ENCODE results near the gene EXOC6B.
A peak's percentile ranks its signal among the peaks of the same experiment; 100 is the strongest.

The EXOC6B gene

GRCh38 chr2:72727356-72727755 is 98.5 kb downstream of the EXOC6B start:
- no peak for DNase-seq

- no peak for DNase-seq
Measured at GRCh38 chr2:72723769-72724370, 102.0 kb downstream of the EXOC6B start.

GRCh38 chr2:72722492-72723070 is 103.3 kb downstream of the EXOC6B start:
- peak; percentile 25 for DNase-seq

GRCh38 chr2:72719416-72719815 is 106.4 kb downstream of the EXOC6B start:
- DNase-seq: no peak

DNA sequence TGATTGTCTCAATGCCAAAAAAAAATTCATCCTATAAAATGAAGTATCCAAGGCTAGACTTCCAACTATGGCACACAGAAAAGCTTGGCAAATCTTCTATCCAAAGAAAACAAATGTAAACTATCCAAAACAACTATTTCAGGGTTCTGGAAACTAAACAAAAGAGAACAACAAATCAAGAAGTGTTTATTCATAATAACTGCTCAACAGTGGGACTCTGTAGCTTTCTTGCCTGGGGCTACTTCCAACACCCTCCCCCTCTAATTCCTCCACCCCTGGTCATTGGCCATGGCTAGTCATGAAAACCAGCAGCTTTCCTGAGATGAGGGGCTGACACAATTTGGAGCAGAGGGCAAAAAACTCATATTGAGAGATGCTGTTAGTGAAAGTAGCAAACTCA is 107.0 kb downstream of the EXOC6B start:
- DNase-seq: no peak

DNA sequence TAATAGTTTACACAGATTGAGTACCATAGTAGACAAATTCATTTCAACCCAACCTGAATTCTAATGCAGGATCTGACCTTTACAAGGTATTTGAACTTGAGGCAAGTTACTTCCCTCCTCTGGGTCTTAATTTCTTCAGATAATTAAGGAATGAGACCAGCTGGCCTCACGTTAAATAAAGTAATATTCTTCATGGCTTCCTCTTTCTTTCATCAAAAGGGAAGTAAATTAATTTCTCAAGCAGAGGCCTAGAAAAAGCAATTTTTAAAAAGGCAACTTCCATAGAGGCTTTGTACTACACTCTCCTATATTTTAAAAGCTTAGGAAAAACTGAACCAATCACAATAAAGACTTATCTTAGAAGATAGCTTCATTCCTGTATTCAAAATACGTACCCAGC is 109.2 kb downstream of the EXOC6B start:
- no peak for DNase-seq

- DNase-seq: no peak
Measured at GRCh38 chr2:72713857-72714256, 112.0 kb downstream of the EXOC6B start.

DNA sequence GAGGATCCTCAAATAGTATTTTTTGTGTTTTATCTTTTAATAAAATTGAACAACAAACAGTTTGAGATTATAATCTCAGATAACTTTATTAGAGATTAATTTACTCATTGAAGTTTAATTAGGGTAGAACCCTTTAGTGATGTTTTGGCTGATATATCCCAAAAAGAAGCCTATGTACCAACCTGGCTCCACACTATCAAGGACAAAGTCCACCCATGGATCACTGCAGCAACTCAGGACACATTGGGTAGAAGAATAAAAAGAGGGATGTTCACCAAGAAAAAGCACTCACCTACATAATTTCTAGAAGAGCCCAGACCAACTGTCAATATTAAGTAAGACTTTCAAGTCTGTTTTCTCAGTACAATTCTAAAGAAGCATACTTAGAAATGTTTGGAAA is 112.9 kb downstream of the EXOC6B start:
- no peak for DNase-seq

DNA sequence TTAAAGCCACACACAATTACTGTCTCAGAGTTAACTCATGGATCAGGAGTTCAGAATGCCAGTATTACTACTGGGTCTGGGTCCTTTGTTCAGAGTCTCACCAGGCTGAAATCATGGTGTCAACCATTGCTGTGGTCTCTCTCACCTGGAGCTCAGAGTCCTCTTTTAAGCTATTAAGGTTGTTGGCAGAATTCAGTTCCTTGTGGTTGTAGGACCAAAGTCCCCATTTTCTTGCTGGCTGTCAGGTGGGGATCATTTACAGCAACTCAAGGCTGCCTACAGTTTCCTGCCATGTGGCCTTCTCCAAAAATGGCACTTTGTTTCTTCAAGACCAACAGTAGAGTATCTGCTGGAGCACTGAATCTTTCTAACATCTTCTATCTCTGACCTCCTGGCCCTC is 113.5 kb downstream of the EXOC6B start:
- no peak for DNase-seq

DNA sequence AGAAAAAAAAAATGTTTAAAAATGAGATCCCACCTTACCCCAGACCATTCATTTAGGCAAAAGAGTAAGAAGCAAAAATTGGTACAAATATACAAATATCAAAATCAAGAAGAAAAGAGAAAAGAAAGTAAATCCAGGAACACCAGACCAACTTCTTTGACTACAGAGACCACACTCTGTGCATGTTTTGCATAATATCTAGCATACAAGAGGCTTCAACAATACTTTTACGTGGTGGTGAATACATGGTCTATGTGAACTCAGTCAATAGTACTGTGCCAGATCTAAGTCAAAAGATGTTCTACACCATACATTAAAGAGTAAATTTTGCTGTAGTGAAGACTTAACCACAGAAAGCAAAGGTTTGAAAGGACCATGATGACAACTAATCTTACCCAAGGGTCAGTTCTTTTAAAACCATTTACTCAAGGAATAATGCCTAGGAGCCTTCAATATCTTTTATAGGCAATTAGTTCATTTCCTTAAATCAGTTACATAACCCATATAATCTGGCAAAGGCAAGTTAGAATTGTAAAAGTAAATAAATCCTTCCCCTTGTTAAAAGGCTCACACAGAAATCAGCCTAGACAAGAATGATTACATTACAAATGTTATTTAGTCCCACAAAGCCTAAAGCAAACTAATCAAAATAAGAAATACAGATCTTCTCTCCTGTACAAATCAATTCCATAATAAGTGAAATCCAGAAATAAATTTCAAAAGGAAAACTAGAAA is 115.2 kb downstream of the EXOC6B start:
- no peak for DNase-seq

GRCh38 chr2:72708236-72708635 is 117.6 kb downstream of the EXOC6B start:
- no peak for DNase-seq

- DNase-seq: no peak
Measured at GRCh38 chr2:72698300-72698699, 127.5 kb downstream of the EXOC6B start.

- no peak for DNase-seq
Measured at GRCh38 chr2:72696559-72696958, 129.3 kb downstream of the EXOC6B start.

DNA sequence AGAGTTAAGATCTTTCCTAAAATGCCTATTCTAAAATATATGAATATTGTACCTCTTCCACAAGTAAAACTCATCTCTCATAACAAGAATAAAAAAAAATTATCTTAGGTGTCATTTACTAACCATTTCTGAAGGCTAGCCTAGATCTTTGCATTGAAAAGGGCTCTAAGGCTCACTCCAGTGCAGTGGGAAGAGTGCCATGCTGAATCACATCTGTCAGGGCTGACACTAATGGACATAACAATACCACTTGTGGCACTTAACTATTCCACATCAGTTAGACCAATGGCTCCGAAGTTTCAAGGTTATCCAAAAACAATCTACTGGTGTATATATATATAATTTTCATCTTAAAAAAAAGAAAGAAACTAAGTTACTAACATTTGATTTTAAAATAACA is 130.2 kb downstream of the EXOC6B start:
- peak; percentile 74 for DNase-seq

DNA sequence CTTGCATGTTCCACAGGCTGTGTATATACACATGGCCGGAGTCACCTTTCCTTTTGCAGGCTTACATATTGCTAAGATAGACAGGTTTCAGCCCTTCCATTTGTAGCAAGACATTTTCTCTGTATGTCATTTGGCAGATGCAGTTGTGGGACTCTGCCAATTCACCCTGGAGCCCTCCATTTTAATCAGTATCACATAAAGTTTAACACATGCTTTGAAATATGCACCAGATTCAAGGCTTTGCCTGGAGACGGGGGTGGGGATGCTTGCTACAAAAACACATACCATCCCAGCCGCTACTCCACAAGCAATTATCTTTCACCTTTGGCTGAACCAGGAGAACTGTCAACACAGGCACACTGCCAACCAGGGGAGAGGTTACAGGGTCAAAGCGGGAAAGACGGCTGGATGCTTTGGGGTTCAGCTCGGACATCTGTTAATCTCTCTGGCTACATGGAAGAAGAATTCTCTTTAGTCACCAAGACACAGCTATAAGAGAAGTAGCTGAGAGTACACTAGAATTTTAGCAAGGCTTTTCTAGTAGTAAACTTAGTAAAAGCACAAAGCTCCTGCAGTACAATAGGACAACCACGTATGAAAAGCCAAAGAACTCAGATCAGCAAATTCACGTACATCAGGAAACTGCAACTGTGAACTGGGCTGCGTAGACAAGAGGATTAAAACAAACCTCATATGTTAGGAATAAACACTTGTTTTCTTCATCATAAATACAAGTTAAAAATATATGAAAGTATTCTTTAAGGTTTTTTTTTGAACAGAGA is 130.9 kb downstream of the EXOC6B start:
- peak; percentile 93 for DNase-seq

DNA sequence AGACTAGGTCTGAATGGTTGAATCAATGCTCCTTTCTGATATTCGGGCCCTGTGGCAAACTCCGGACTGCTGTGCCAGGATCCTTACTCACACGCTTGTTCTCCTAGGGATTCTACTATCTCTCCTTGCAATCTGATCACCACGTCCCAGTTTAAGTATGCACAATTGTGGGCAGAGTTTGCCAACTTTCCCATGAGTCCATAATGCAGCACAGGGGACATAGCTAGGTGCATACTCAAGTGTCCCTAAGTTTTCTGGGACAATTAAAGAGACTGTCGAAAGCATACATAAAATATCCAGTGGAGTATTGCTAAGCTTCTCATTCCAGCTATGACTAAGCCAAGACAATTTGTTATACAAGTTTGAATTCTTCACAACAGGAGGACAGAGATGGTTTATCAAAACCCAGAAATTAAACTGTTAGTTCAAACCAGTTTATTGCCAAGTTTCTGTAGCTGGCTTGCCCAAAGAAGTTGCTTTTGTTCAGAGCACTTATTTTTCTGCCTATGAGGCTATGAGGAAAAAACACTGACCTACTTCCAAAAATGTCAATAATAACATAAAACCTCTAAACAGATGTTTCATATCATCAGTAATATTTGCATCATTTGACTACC is 136.1 kb downstream of the EXOC6B start:
- DNase-seq: peak; percentile 5

- DNase-seq: peak; percentile 22
Measured at GRCh38 chr2:72685638-72686213, 140.1 kb downstream of the EXOC6B start.

DNA sequence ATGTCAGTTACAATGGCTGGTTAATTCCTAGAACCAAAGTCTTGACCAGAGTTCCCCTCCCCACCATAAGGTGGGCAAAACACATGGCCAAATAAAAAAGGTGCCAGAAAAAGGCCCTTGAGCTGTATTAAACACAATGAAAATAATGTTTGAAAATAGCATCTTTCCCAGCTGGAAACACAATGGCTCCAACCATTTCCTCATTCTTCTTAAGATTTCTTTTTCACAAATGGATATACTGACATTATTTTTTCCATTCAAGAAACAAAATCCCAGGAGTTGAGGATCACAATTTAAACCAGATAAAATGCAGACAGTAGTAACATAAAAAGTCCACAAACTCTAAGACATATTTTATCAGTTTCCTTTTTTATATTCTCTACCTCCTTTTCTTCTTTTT is 143.8 kb downstream of the EXOC6B start:
- no peak for DNase-seq

DNA sequence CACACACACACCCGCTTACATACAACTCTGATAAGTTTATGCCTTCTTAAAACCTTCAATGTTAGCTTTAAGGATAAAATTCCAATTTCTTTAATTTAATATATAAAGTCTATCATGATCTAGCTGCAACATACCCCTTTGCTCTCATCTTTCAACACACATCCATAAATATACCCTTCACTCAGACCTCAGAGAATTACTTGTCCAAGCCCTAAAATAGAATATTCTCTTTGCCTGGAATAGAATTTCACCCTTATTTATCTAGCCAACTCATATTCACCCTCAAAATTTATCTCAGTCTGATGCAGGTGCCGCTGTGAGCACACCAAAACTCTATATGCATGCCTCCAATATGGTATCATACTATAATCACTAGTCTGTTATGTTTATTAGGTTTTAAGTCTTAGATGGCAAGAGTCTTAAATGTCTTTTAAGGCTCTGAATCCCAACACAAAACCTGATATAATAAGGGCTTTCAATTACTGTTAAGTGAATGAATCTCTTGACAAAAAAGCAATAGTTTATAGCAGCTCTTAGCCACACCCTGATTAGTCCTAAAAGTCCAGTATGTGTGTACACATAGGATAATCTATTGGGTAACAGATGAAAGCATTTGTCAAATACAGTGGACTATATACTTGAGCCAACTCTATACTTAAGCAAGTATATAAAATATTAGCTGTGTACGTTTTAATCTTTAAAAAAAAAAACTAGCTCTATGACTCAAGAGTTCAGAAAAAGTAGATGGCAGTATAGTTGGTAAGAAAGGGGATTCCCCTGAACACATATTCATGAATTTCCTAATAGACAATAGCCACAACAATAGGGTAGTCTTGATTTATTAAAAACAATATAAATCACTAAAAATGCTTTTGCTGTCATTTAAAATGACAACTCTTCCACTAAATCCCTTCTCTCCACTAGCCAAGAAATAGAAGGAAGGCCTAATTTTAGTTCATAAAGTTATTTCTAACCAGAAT is 144.5 kb downstream of the EXOC6B start:
- no peak for DNase-seq

DNA sequence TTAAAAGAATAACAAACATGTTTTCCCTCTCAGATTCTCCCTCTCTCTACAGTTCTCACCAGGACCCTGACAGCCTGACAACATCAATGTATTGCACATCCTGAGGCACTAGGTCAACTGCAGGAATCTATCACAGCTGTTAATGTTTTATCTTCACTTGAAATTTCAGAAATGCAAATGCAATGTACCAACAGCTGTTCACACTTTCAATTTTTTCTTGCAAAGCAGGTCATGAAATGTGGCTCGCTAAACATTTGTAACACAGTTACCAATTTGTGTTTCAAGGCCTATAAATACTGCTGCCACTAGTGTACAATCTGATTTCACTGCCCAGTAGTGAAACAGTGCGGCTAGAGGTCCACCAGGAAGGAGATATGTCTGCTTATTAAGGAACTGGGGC is 147.8 kb downstream of the EXOC6B start:
- DNase-seq: no peak

DNA sequence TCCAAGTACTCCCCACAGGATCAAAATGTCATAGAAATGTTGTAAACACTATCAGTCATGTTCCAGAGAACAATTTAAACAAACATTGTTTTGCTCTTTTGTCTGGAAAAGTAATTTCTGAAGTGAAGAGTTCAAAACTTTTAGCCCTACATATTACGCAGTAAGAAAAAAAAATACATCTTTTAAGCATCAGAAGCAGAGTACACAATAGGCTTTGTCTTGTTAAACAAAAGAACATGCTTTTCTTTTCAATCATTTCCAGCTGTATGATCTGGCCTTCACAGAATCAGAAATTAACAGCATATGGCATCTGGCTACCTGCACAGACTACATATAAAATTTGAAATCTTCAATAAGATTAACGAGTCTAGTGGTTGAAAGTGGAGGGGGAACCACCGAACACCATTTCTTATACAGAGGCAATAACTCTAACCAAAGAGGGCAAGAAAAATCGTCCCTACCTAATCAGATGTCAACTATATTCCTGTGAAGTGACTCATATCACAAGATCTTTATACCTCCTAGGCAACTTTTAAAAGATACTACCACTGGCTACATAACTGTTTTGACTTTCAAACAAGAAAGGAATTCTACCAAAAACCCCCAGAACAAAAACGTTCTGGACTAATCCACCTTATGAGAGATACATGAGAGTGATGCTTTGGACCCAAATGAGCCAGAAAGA is 149.3 kb downstream of the EXOC6B start:
- DNase-seq: peak; percentile 73

All from eye (tissue), 1 donor.